Epithelial cell of proximal tubule (primary cell): ENCODE results near the gene ATP2C1. TPM values are rescaled to one million over a fixed set of nuclear protein-coding genes. Genes with fewer than 3 reads are reported as not detected.

Experiments used
- DNase-seq: peaks from one replicate; pipeline ENCODE4 v3.0.0-alpha.2; 2011; ENCODE audit warnings: low read depth
- H3K4me3 ChIP-seq: 2 replicates; pipeline ENCODE4 v1.5.1; 2011; ENCODE audit warnings: low read depth, mild to moderate bottlenecking, low read length
- total RNA-seq: library from RNA; depleted of rRNA; stranded (reverse); fragments of >200 nt; gene quantifications from 2 replicates; pipeline ENCODE4 v1.2.3, GENCODE V29; 2015
- TF ChIP-seq, protein P1 (sequence below): conservative IDR thresholded peaks from 2 replicates; pipeline ENCODE4 v1.5.1; 2012; ENCODE audit warnings: low read depth, mild to moderate bottlenecking, low read length

ATP2C1 gene
- total RNA-seq, 1 donor from 2014 or later, result 104 TPM

DNA sequence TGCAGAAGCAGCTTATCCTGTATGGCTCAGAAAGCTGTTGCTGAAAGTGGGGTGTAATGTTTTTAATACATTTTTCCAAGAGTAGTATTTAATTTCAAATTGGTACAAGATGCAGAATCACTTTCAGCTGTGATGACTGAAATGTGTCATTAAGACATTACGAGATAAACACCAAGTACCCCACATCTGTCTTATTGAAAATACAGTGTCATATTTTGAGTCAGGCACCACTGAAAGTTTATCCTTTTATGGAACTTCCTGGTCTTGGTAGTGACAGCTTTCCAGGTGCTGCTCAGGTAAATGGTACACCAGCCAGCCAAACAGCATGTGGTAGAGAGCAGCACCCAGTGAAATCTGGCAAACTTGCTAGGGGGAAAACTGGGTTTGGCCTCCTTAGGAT is 115.8 kb downstream of the ATP2C1 start:
- no peak for DNase-seq
- TF ChIP-seq, protein P1, sequence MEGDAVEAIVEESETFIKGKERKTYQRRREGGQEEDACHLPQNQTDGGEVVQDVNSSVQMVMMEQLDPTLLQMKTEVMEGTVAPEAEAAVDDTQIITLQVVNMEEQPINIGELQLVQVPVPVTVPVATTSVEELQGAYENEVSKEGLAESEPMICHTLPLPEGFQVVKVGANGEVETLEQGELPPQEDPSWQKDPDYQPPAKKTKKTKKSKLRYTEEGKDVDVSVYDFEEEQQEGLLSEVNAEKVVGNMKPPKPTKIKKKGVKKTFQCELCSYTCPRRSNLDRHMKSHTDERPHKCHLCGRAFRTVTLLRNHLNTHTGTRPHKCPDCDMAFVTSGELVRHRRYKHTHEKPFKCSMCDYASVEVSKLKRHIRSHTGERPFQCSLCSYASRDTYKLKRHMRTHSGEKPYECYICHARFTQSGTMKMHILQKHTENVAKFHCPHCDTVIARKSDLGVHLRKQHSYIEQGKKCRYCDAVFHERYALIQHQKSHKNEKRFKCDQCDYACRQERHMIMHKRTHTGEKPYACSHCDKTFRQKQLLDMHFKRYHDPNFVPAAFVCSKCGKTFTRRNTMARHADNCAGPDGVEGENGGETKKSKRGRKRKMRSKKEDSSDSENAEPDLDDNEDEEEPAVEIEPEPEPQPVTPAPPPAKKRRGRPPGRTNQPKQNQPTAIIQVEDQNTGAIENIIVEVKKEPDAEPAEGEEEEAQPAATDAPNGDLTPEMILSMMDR, result no peak
- H3K4me3 ChIP-seq, result no peak overlapping the region

DNA sequence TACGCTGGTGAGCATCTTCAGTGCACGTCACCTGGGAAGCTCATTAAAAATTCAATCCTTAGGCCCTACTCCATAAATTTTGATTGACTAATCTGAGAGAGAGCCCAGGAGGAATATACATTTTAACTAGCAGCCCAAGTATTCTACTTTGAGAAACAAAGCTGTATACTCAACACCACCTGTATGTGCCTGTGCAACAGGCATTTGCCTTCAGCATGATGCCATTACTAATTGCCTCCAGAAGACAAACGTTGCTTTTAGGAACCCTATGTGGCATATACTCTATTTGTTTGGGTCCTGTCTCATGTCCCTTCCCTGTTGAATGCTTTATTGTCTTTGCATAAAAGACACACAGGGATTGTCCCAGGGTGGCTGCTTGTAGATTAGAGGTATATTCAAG is 125.1 kb downstream of the ATP2C1 start:
- TF ChIP-seq, protein P1, result no peak
- DNase-seq, result no peak
- no peak overlapping the region for H3K4me3 ChIP-seq

DNA sequence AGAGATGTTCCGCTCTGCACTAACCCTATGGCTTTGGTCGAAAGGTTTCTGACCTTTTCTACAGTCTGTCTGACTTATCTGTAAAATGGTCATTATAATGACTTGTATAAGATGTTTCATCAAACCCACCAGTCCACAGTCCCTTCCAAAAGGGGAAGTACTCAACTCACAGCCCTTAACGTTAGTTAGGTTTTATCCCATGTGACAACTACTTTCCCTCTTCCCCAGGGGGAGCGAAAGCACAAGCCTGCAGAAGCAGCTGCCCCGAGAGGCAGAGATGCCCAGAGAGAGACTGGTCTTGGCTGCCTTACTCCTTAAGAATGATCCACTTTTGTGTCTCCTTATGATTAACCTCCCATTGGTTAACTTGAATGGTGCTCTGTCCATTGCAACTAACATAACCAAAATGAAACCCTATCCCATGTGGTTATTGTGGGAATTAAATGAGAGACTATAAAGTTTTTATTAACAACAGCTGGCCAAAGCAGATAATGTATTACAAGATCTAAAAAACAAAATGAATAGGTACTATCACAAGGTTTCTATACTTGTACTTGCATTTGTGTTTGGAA is 126.3 kb downstream of the ATP2C1 start:
- TF ChIP-seq, protein P1, result no peak
- DNase-seq, result no peak
- H3K4me3 ChIP-seq, result no peak overlapping the region

DNA sequence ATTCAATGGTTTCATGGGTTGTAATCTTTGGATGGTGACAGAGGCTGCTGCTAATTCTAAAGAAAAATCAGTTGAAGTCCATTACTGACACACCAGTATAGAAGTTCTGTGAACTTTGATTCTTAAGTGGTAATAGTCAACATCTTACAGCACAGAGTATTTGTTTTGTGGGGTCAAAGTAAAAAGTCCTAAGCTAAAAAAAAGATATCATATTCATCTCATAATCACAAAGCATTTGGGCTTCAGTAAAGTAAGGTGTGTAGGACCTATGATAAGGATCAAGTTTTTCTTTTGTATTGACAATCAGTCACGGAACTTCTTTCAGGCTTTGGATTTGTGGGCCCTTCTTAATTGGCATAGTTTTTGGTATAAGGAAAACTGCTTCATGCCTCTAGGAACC is 131.7 kb downstream of the ATP2C1 start:
- H3K4me3 ChIP-seq, result peak overlapping the region; percentile 66
- no peak for DNase-seq
- TF ChIP-seq, protein P1, result no peak

DNA sequence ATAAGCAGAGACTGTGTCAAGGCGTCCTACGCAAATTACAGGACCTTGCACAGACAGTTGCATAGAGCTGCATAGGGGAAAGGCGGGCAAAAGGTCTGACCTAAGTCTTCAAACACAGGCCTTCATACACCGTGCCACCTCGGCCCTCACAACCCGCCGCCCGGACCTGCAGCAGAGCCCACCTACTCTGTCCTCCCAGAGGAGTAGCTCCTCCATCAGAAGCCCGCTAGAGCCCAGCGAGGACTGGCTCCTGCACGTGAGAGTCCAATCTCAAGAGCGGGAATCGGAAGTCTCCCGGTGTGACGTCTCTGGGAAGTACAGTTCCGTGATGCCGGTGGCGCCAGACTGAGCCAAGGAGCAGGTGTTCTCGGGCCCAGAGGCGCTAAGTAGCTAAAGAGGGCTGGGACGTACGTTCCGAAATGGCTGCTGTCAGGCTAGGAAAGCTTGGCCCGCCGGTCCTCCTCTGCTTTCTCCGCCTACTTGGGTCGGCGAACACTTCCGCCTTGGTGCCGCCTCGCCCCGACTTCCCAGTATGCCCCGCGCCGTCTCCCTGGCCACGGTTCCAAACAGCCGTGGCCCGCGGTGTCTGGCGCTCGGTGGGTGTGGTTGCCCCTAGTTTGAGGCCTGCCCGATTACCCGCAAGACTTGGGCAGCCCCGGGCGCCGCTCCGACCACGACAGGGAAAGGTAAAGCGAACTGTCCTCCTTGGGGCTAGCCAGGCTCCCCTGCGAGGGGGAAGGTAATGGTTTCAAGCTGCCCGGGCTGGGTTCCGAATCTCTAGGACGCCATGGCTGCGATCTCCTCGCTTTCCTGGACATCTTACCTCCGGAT is 132.7 kb downstream of the ATP2C1 start, which contains the start of the genes ASTE1 and NEK11:
Gene ASTE1 (minus strand): TSS at position 505 of the 831 bp plus-strand sequence. CDS start 1,519 bp downstream, outside the sequence.
Gene NEK11 (plus strand): TSS at position 557 of the 831 bp plus-strand sequence. CDS start 2,832 bp downstream, outside the sequence.
- TF ChIP-seq, protein P1, result no peak
- peak within 1 kb of the TSS; percentile 66 for H3K4me3 ChIP-seq
- no peak for DNase-seq

DNA sequence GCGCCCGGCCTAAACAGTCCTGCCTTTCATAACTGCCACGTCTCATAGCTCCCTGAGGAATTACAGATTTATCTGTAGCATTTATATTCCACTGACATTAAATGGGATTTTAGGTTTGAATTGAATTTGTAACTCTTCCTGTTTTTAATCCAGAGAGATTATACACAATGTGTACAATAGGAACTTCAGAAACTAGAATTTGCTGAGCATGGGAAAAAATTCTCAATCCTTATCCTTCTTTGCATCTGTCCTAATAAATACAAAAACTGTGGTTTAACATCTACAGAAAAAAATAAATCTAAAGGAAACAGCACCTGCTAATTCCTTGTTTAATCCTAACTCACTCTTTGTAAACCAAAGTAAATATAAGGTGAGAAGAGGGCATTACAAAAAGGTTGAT is 135.0 kb downstream of the ATP2C1 start:
- DNase-seq, result no peak
- TF ChIP-seq, protein P1, result no peak
- no peak overlapping the region for H3K4me3 ChIP-seq
